Calu3 (cell line): Measurements from ENCODE around the gene FREY1. TPM values are rescaled to one million over a fixed set of nuclear protein-coding genes. Genes with fewer than 3 reads are reported as not detected.

Experiments
- BruUV-seq: library from RNA; stranded (reverse); fragments of 400-500 nt; replicated peaks from 2 replicates; lab custom pipeline; 2021; lab: Mats Ljungman, UMichigan
- CTCF ChIA-PET: fragments of 300-600 bp; sonication (Branson Sonifier 250); formaldehyde crosslinking; loops from one replicate; lab custom pipeline; 2022; ENCODE audit warnings: antibody characterized with exemption; lab: Charles Lee
- DNase-seq: peaks from one replicate; pipeline ENCODE4 v3.0.0; 2022
- H3K27ac Mint-ChIP-seq: one replicate; pipeline ENCODE4 v1.8.0; 2022; ENCODE audit warnings: mixed read lengths; ENCODE audit not compliant: unreplicated experiment
- H3K27me3 Mint-ChIP-seq: one replicate; pipeline ENCODE4 v1.8.0; 2022; ENCODE audit warnings: mixed read lengths; ENCODE audit not compliant: unreplicated experiment
- H3K36me3 Mint-ChIP-seq: one replicate; pipeline ENCODE4 v1.8.0; 2022; ENCODE audit warnings: mild to moderate bottlenecking, moderate library complexity, mixed read lengths; ENCODE audit not compliant: insufficient read depth, unreplicated experiment
- H3K4me1 Mint-ChIP-seq: one replicate; pipeline ENCODE4 v1.8.0; 2022; ENCODE audit warnings: mild to moderate bottlenecking, low read depth, mixed read lengths; ENCODE audit not compliant: unreplicated experiment
- H3K4me3 Mint-ChIP-seq: one replicate; pipeline ENCODE4 v1.8.0; 2022; ENCODE audit warnings: mild to moderate bottlenecking, low read depth, moderate library complexity, mixed read lengths; ENCODE audit not compliant: unreplicated experiment
- H3K9me3 Mint-ChIP-seq: one replicate; pipeline ENCODE4 v1.8.0; 2022; ENCODE audit warnings: low read depth, mixed read lengths; ENCODE audit not compliant: unreplicated experiment
- CTCF ChIP-seq: fragments of 200-600 bp; IDR thresholded peaks from one replicate; pipeline ENCODE4 v1.8.0; 2022; ENCODE audit warnings: antibody characterized with exemption; ENCODE audit not compliant: unreplicated experiment
- intact Hi-C: fragments of 100-400 bp; cut with micrococcal nuclease; formaldehyde crosslinking; loops from one replicate; pipeline ENCODE4 v1.10.0; 2022; ENCODE audit not compliant: unreplicated experiment
- total RNA-seq: library from RNA; stranded (reverse); gene quantifications from 2 replicates; pipeline ENCODE4 v1.2.3, GENCODE V29; 2022

FREY1 gene
- total RNA-seq, 1 experiment from 2014 or later, result 0.99 TPM

GRCh38 chr11:45918962-45919675 is 12.0 kb upstream of the FREY1 start:
- Mint-ChIP-seq H3K9me3 (no peaks in the 10 kb centered on the region), H3K4me1 (peaks cover 11% of the 10 kb centered on the region), H3K4me3 (peak overlapping the region; percentile 86), H3K27ac (peak overlapping the region; percentile 91), H3K36me3 (peaks cover 43% of the 10 kb centered on the region), H3K27me3 (no peaks in the 10 kb centered on the region)
- BruUV-seq, result no TSS peak
- CTCF ChIA-PET, result no interaction called here
- intact Hi-C loops, result no loop called here
- no peak for TF ChIP-seq CTCF
- no peak for DNase-seq

- no peak for TF ChIP-seq CTCF
- H3K9me3 Mint-ChIP-seq, result no peaks in the 10 kb centered on the region
Measured at GRCh38 chr11:45918331-45918941, 11.4 kb upstream of the FREY1 start.

GRCh38 chr11:45917623-45918330 is 10.7 kb upstream of the FREY1 start, which contains the start of gene PEX16:
Gene PEX16 (minus strand): TSS chr11:45917877. CDS start chr11:45917811, 66 bp downstream.
- Mint-ChIP-seq H3K27me3 (no peaks in the 10 kb centered on the region), H3K27ac (peak within 1 kb of the TSS; percentile 91), H3K4me3 (peak within 1 kb of the TSS; percentile 86), H3K4me1 (peaks cover 9% of the 10 kb centered on the region), H3K36me3 (peaks cover 36% of the 10 kb centered on the region), H3K9me3 (no peaks in the 10 kb centered on the region)
- BruUV-seq, result no TSS peak
- CTCF ChIA-PET, result interaction anchor here (0.6 kb wide), 1 partner anchor 874 kb away, joined by 3 read pairs; no protein-coding TSS in a partner anchor
- TF ChIP-seq CTCF, result no peak
- intact Hi-C loops, result no loop called here
- peak; percentile 97 for DNase-seq

More at GRCh38 chr11:45918331-45918941, 11.4 kb upstream of the FREY1 start:
- H3K27me3 Mint-ChIP-seq, result no peaks in the 10 kb centered on the region
- CTCF ChIA-PET, result interaction anchor here (0.6 kb wide), 1 partner anchor 874 kb away, joined by 3 read pairs; no protein-coding TSS in a partner anchor
- peak overlapping the region; percentile 86 for H3K4me3 Mint-ChIP-seq
- H3K4me1 Mint-ChIP-seq, result peaks cover 9% of the 10 kb centered on the region
- peaks cover 41% of the 10 kb centered on the region for H3K36me3 Mint-ChIP-seq
- intact Hi-C loops, result no loop called here
- peak; percentile 87 for DNase-seq
- peak overlapping the region; percentile 91 for H3K27ac Mint-ChIP-seq
- no TSS peak for BruUV-seq

- TSS peak; percentile 66 for BruUV-seq
- Mint-ChIP-seq H3K9me3 (no peaks in the 10 kb centered on the region), H3K27ac (peak overlapping the region; percentile 91), H3K36me3 (peaks cover 36% of the 10 kb centered on the region), H3K27me3 (no peaks in the 10 kb centered on the region), H3K4me1 (peaks cover 9% of the 10 kb centered on the region), H3K4me3 (peak overlapping the region; percentile 86)
- no peak for DNase-seq
- TF ChIP-seq CTCF, result no peak
- intact Hi-C loops, result no loop called here
- CTCF ChIA-PET, result no interaction called here
Measured at GRCh38 chr11:45917286-45917622, 10.2 kb upstream of the FREY1 start.
